SK-N-SH treated with all-trans-retinoic acid at 6 μM for 48 hours (cell line): ENCODE data around the gene CLIC1.

ENCODE experiments used
- ARNTL ChIP-seq: fragments of 450-650 bp; formaldehyde crosslinking; IDR thresholded peaks from 2 replicates; pipeline ENCODE4 v1.5.0; 2020; ENCODE audit warnings: low read depth, mild to moderate bottlenecking, moderate library complexity, borderline replicate concordance
- GLIS3 ChIP-seq: fragments of 250-450 bp; sonication (Bioruptor Pico); IDR thresholded peaks from 2 replicates; pipeline ENCODE4 v1.5.0; 2020; ENCODE audit warnings: mild to moderate bottlenecking, moderate library complexity
- TOX ChIP-seq: fragments of 250-450 bp; sonication (Bioruptor Pico); IDR thresholded peaks from 2 replicates; pipeline ENCODE4 v1.8.0; 2021; ENCODE audit warnings: mild to moderate bottlenecking, moderate library complexity, borderline replicate concordance
- ZC3H10 ChIP-seq: fragments of 250-450 bp; sonication (Bioruptor Pico); IDR thresholded peaks from 2 replicates; pipeline ENCODE4 v1.5.1; 2021; ENCODE audit warnings: mild to moderate bottlenecking, moderate library complexity
- ZFP3 ChIP-seq: fragments of 250-450 bp; sonication (Bioruptor Pico); IDR thresholded peaks from 2 replicates; pipeline ENCODE4 v1.5.0; 2020; ENCODE audit warnings: mild to moderate bottlenecking, moderate library complexity
- ZNF565 ChIP-seq: fragments of 450-650 bp; formaldehyde crosslinking; conservative IDR thresholded peaks from 2 replicates; pipeline ENCODE4 v1.5.0; 2020; ENCODE audit warnings: low read depth, mild to moderate bottlenecking, moderate library complexity
- ZNF70 ChIP-seq: fragments of 450-650 bp; formaldehyde crosslinking; IDR thresholded peaks from 2 replicates; pipeline ENCODE4 v1.5.0; 2020; ENCODE audit warnings: mild to moderate bottlenecking, moderate library complexity
- TF ChIP-seq, protein P1 (sequence below): fragments of 250-450 bp; sonication (Bioruptor Pico); IDR thresholded peaks from 2 replicates; pipeline ENCODE4 v1.5.1; 2021; ENCODE audit warnings: mild to moderate bottlenecking, moderate library complexity
- TF ChIP-seq, protein P2 (sequence below): fragments of 250-450 bp; sonication (Bioruptor Pico); IDR thresholded peaks from 2 replicates; pipeline ENCODE4 v1.8.0; 2020; ENCODE audit warnings: mild to moderate bottlenecking, moderate library complexity, borderline replicate concordance

DNA sequence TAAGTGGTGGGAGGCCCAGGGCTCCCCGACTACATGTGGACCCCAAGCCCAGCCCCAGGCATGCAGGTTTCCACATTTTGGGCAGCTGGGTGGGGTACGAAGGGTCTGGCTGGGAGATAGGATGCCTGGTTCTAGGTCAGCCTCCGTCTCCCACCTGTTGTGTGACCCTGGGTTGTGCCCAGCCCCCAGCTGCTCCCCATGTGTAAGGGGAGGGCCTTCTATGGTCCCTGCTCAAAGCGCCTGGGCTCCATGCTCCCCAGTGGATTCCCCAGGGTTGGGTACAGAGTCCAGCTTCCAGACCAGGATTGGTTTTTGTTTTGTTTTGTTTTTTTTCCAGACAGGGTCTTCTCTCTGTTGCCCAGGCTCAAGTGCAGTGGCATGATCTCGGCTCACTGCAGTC is 41.9 kb upstream of the CLIC1 start:
- TF ChIP-seq TOX (no peak), ZC3H10 (CRISPR knock-in tag) (no peak), ZFP3 (CRISPR knock-in tag) (no peak), ZNF565 (CRISPR knock-in tag) (no peak), GLIS3 (CRISPR knock-in tag) (no peak), ARNTL (no peak), ZNF70 (no peak)
- TF ChIP-seq, protein P1, sequence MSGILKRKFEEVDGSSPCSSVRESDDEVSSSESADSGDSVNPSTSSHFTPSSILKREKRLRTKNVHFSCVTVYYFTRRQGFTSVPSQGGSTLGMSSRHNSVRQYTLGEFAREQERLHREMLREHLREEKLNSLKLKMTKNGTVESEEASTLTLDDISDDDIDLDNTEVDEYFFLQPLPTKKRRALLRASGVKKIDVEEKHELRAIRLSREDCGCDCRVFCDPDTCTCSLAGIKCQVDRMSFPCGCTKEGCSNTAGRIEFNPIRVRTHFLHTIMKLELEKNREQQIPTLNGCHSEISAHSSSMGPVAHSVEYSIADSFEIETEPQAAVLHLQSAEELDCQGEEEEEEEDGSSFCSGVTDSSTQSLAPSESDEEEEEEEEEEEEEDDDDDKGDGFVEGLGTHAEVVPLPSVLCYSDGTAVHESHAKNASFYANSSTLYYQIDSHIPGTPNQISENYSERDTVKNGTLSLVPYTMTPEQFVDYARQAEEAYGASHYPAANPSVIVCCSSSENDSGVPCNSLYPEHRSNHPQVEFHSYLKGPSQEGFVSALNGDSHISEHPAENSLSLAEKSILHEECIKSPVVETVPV (CRISPR knock-in tag): no peak
- TF ChIP-seq, protein P2, sequence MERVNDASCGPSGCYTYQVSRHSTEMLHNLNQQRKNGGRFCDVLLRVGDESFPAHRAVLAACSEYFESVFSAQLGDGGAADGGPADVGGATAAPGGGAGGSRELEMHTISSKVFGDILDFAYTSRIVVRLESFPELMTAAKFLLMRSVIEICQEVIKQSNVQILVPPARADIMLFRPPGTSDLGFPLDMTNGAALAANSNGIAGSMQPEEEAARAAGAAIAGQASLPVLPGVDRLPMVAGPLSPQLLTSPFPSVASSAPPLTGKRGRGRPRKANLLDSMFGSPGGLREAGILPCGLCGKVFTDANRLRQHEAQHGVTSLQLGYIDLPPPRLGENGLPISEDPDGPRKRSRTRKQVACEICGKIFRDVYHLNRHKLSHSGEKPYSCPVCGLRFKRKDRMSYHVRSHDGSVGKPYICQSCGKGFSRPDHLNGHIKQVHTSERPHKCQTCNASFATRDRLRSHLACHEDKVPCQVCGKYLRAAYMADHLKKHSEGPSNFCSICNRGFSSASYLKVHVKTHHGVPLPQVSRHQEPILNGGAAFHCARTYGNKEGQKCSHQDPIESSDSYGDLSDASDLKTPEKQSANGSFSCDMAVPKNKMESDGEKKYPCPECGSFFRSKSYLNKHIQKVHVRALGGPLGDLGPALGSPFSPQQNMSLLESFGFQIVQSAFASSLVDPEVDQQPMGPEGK (CRISPR knock-in tag): no peak
